ENCODE measurements around the gene PUM1. TPM values are rescaled to one million over a fixed set of nuclear protein-coding genes. Genes with fewer than 3 reads are reported as not detected.

The PUM1 gene
- total RNA-seq, 1 experiment from 2014 or later = 109 TPM

DNA sequence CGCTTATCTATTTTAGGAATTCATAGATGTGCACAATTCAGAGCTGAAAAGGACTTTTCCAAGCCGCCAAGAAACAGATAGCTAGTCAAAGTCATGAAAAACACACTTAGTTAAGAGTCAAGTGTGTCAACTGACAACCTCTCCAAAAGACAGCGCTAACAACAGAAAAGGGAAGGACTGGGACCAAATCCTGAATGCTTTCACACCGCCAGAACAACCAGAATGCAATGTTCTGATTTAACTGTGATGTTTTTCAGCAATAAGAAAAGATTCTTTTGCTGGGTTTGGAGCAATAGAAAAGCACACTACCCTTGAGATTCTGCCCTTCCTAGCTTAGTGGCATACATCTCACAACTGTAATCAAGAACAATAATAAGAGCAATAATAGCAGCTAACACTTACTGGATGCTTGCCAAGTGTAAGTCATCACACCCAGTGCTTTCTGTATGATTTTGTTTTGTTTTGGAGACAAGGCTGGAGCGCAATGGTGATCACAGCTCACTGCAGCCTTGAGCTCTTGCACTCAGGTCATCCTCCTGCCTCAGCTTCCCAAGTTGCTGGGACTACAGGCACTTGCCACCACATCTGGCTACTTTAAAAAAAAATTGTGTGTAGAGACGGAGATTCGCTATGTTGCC, 123.1 kb downstream of the PUM1 start:
- in situ Hi-C loops (cut with HindIII; ENCODE audit: low pct_unique_long_range_greater_than_20kb, low sequenced_read_pairs) (no loop called here), intact Hi-C loops (cut with micrococcal nuclease; ENCODE audit: unreplicated experiment) (no loop called here)
- Histone ChIP-seq H3K36me3 (ENCODE audit: control insufficient read depth, insufficient read depth, low read length) (peaks cover 23% of the 10 kb centered on the region), H3K4me3 (ENCODE audit: low read depth in 2 of 2, low read length in 2 of 2) (no peak overlapping the region), H3K4me1 (ENCODE audit: control insufficient read depth, insufficient read depth, low read length) (no peaks in the 10 kb centered on the region), H3K9me3 (ENCODE audit: control insufficient read depth, insufficient read depth, low read depth, low read length) (no peaks in the 10 kb centered on the region), H3K27me3 (ENCODE audit: control insufficient read depth, insufficient read depth, low read length) (no peaks in the 10 kb centered on the region), H3K27ac (ENCODE audit: low read length) (no peak overlapping the region)
- DNase-seq (ENCODE audit: low read depth, low spot score) (no peak), ATAC-seq (no peak)
- TF ChIP-seq SIN3A (IDR thresholded peaks at IDR 0.05; ENCODE audit: borderline replicate concordance, insufficient read depth, low read depth, low read length) (no peak), TCF7L2 (IDR thresholded peaks at IDR 0.05; ENCODE audit: low read depth, low read length) (no peak), REST (IDR thresholded peaks at IDR 0.05; ENCODE audit: insufficient read depth in 1 of 2, low read depth in 2 of 2, low read length in 1 of 2) (no peak), POLR2AphosphoS5 (IDR thresholded peaks at IDR 0.05; ENCODE audit: low read depth, low read length) (no peak)
- TF ChIP-seq, protein P1, sequence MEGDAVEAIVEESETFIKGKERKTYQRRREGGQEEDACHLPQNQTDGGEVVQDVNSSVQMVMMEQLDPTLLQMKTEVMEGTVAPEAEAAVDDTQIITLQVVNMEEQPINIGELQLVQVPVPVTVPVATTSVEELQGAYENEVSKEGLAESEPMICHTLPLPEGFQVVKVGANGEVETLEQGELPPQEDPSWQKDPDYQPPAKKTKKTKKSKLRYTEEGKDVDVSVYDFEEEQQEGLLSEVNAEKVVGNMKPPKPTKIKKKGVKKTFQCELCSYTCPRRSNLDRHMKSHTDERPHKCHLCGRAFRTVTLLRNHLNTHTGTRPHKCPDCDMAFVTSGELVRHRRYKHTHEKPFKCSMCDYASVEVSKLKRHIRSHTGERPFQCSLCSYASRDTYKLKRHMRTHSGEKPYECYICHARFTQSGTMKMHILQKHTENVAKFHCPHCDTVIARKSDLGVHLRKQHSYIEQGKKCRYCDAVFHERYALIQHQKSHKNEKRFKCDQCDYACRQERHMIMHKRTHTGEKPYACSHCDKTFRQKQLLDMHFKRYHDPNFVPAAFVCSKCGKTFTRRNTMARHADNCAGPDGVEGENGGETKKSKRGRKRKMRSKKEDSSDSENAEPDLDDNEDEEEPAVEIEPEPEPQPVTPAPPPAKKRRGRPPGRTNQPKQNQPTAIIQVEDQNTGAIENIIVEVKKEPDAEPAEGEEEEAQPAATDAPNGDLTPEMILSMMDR (IDR thresholded peaks at IDR 0.05) = no peak
- BruUV-seq (replicated peaks) = no TSS peak
- CTCF ChIA-PET = no interaction called here
- POLR2A ChIA-PET = no interaction called here

GRCh38 chr1:30940541-30940940, 125.0 kb downstream of the PUM1 start:
- no peak overlapping the region for H3K4me3 ChIP-seq (ENCODE audit: low read depth in 2 of 2, low read length in 2 of 2)
- no peaks in the 10 kb centered on the region for H3K4me1 ChIP-seq (ENCODE audit: control insufficient read depth, insufficient read depth, low read length)
- H3K27ac ChIP-seq (ENCODE audit: low read length) = no peak overlapping the region
- TF ChIP-seq REST (IDR thresholded peaks at IDR 0.05; ENCODE audit: insufficient read depth in 1 of 2, low read depth in 2 of 2, low read length in 1 of 2) (no peak), POLR2AphosphoS5 (IDR thresholded peaks at IDR 0.05; ENCODE audit: low read depth, low read length) (no peak), TCF7L2 (IDR thresholded peaks at IDR 0.05; ENCODE audit: low read depth, low read length) (no peak), SIN3A (IDR thresholded peaks at IDR 0.05; ENCODE audit: borderline replicate concordance, insufficient read depth, low read depth, low read length) (no peak)
- TF ChIP-seq, protein P1 (IDR thresholded peaks at IDR 0.05) = no peak
- no peaks in the 10 kb centered on the region for H3K27me3 ChIP-seq (ENCODE audit: control insufficient read depth, insufficient read depth, low read length)
- H3K36me3 ChIP-seq (ENCODE audit: control insufficient read depth, insufficient read depth, low read length) = peaks cover 22% of the 10 kb centered on the region; the same call in 1 of the 2 replicates
- ATAC-seq (no peak), DNase-seq (ENCODE audit: low read depth, low spot score) (no peak)
- no TSS peak for BruUV-seq (replicated peaks)
- intact Hi-C loops (cut with micrococcal nuclease; ENCODE audit: unreplicated experiment) = no loop called here
- POLR2A ChIA-PET = no interaction called here
- CTCF ChIA-PET = interaction anchor here (0.6 kb wide), 1 partner anchor 16 kb away, joined by 3 read pairs; no protein-coding TSS in a partner anchor
- in situ Hi-C loops (cut with HindIII; ENCODE audit: low pct_unique_long_range_greater_than_20kb, low sequenced_read_pairs) = no loop called here
- H3K9me3 ChIP-seq (ENCODE audit: control insufficient read depth, insufficient read depth, low read depth, low read length) = no peaks in the 10 kb centered on the region

All from Panc1 (cell line).